ENCODE data around the gene C5AR2. TPM values are rescaled to one million over a fixed set of nuclear protein-coding genes. Genes with fewer than 3 reads are reported as not detected.
"Not testable (repeated sequence)": the region's sequence is repeated elsewhere in the genome, so short reads cannot be mapped to it uniquely, and the experiment has no call there.

Gene C5AR2
- total RNA-seq, 1 experiment from 2014 or later: not detected

DNA sequence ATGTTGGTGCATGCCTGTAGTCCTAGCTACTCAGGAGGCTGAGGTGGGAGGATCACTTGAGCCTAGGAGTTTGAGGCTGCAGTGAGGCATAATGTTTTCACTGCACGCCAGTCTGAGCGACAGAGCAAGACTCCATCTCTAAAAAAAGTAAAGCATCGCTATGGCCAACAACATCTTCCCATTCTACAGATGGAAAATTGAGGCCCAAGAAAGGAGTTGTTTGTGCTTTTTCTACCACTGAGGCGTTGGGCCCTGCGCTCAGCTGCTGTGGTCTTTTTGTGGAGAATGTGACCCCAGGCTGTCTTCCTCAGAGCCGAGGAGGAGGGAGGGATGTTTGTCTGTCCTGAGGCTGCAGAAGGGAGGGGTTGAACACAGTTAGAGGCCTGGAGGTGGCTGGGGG, 485 bp upstream of the C5AR2 start:
- Histone ChIP-seq H4K20me1 (ENCODE audit: control insufficient read depth, insufficient read depth, insufficient read length) (no peaks in the 10 kb centered on the region), H2AK5ac (ENCODE audit: insufficient read length, low read length) (no peak overlapping the region), H2BK20ac (ENCODE audit: low read depth, low read length, poor library complexity, severe bottlenecking) (no peak overlapping the region), H2BK12ac (ENCODE audit: insufficient read length, low read depth, low read length) (no peak overlapping the region), H4K5ac (ENCODE audit: insufficient read length, low read depth, low read length) (no peak overlapping the region), H3K27ac (ENCODE audit: insufficient read length, low read depth, low read length) (no peak overlapping the region), H3K9ac (ENCODE audit: extremely low read depth, insufficient read length, low read length) (no peak overlapping the region), H3K56ac (ENCODE audit: insufficient read length, low read depth, low read length) (no peak overlapping the region), H2AFZ (ENCODE audit: low read length) (no peak overlapping the region), H2BK15ac (ENCODE audit: low read depth, low read length) (no peak overlapping the region), H3K4me2 (ENCODE audit: insufficient read depth, insufficient read length, low read length) (no peak overlapping the region), H3K79me1 (ENCODE audit: insufficient read depth, low read depth, low read length, poor library complexity, severe bottlenecking) (no peaks in the 10 kb centered on the region), H3K27me3 (ENCODE audit: insufficient read depth, low read length) (no peaks in the 10 kb centered on the region), H3K79me2 (ENCODE audit: insufficient read depth, low read length) (no peaks in the 10 kb centered on the region), H2BK120ac (ENCODE audit: low read depth, low read length, poor library complexity, severe bottlenecking) (no peak overlapping the region), H4K91ac (ENCODE audit: insufficient read length, low read depth, low read length) (no peak overlapping the region), H3T11ph (ENCODE audit: low read length) (no peak overlapping the region), H3K18ac (ENCODE audit: insufficient read length, low read depth, low read length) (no peak overlapping the region), H4K8ac (replicated peaks; ENCODE audit: insufficient read length, low read depth, low read length) (no peak overlapping the region), H3K23me2 (ENCODE audit: insufficient read length, low read depth, low read length, poor library complexity, severe bottlenecking) (no peaks in the 10 kb centered on the region), H2BK5ac (ENCODE audit: insufficient read length, low read length) (no peak overlapping the region), H3K23ac (ENCODE audit: insufficient read length, low read depth, low read length) (no peak overlapping the region), H3K4me1 (ENCODE audit: insufficient read depth, low read length) (no peaks in the 10 kb centered on the region), H3K14ac (ENCODE audit: insufficient read depth, low read length) (no peak overlapping the region), H3K4ac (ENCODE audit: low read depth, low read length) (no peak overlapping the region), H3K9me3 (ENCODE audit: control insufficient read depth, low read depth, low read length) (no peaks in the 10 kb centered on the region)
- no CpG with 5 or more reads among the region's 6 CpGs for WGBS (ENCODE audit: extremely low coverage, insufficient read length, low lambda C conversion rate)
- no peak overlapping the region for H3K27ac Mint-ChIP-seq
- no peak for DNase-seq
- no peaks in the 10 kb centered on the region for H3K36me3 Mint-ChIP-seq (ENCODE audit: insufficient read depth in 1 of 3, low read depth in 3 of 3)
- TF ChIP-seq, protein P1, sequence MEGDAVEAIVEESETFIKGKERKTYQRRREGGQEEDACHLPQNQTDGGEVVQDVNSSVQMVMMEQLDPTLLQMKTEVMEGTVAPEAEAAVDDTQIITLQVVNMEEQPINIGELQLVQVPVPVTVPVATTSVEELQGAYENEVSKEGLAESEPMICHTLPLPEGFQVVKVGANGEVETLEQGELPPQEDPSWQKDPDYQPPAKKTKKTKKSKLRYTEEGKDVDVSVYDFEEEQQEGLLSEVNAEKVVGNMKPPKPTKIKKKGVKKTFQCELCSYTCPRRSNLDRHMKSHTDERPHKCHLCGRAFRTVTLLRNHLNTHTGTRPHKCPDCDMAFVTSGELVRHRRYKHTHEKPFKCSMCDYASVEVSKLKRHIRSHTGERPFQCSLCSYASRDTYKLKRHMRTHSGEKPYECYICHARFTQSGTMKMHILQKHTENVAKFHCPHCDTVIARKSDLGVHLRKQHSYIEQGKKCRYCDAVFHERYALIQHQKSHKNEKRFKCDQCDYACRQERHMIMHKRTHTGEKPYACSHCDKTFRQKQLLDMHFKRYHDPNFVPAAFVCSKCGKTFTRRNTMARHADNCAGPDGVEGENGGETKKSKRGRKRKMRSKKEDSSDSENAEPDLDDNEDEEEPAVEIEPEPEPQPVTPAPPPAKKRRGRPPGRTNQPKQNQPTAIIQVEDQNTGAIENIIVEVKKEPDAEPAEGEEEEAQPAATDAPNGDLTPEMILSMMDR (conservative IDR thresholded peaks at IDR 0.05): no peak
- H3K27me3 Mint-ChIP-seq (ENCODE audit: low read depth): peaks cover 2% of the 10 kb centered on the region; the same call in 1 of the 2 replicates
- no peak overlapping the region; a peak in 1 of 5 replicates for H3K4me3 Mint-ChIP-seq
- H3K4me1 Mint-ChIP-seq: peaks cover 3 to 4% of the 10 kb centered on the region in 2 experiments; a peak in 3 of 4 replicates
- H3K9me3 Mint-ChIP-seq: no peaks in the 10 kb centered on the region

DNA sequence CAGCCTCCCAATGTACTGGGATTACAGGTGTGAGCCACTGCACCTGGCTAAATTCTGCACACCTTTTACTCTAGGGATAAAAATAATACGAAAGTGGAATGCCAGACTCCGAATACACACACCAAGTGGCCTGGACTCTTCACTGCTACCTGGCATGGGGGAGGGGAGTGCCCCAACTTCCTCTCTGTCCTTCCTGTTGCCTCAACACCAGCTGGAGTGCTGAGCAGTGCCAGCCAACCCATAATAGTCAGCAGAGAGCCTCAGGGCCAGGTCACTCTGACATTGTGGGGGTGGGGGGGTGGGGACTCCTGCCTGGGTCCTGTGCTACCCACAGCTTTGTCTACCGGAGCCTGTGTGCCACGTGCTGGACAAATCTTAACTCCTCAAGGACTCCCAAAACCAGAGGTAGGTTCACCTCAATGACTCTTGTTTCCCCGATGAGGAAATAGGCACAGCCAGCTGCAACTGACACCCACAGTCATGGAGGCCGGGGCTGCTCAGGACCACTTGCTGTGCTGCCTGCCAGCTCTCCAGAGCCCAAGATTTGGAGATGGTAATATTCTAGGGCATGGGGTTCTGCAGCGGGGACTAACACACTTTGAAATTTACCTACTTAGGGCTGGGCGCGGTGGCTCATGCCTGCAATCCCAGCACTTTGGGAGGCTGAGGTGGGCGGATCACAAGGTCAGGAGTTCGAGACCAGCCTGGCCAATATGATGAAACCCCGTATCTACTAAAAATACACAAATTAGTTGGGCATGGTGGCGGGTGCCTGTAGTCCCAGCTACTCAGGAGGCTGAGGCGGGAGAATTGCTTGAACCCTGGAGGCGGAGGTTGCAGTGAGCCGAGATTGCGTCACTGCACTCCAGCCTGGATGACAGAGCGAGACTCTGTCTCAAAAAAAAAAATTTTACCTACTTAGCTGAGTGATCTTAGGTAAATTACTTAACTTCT, 5.1 kb downstream of the C5AR2 start:
- not testable (repeated sequence) for H4K8ac ChIP-seq (replicated peaks; ENCODE audit: insufficient read length, low read depth, low read length); H3T11ph ChIP-seq (ENCODE audit: low read length)
- WGBS (ENCODE audit: extremely low coverage, insufficient read length, low lambda C conversion rate): no CpG with 5 or more reads among the region's 18 CpGs

More for the DNA sequence above, 5.1 kb downstream of the C5AR2 start:
- H3K27ac ChIP-seq (ENCODE audit: insufficient read length, low read depth, low read length); H3K23me2 ChIP-seq (ENCODE audit: insufficient read length, low read depth, low read length, poor library complexity, severe bottlenecking); H3K79me1 ChIP-seq (ENCODE audit: insufficient read depth, low read depth, low read length, poor library complexity, severe bottlenecking); H3K9ac ChIP-seq (ENCODE audit: extremely low read depth, insufficient read length, low read length); H2BK5ac ChIP-seq (ENCODE audit: insufficient read length, low read length); H2BK120ac ChIP-seq (ENCODE audit: low read depth, low read length, poor library complexity, severe bottlenecking); H4K91ac ChIP-seq (ENCODE audit: insufficient read length, low read depth, low read length); H3K4me1 Mint-ChIP-seq; H3K9me3 Mint-ChIP-seq; H3K79me2 ChIP-seq (ENCODE audit: insufficient read depth, low read length); H4K5ac ChIP-seq (ENCODE audit: insufficient read length, low read depth, low read length); H3K27me3 ChIP-seq (ENCODE audit: insufficient read depth, low read length); H3K18ac ChIP-seq (ENCODE audit: insufficient read length, low read depth, low read length); H3K36me3 Mint-ChIP-seq (ENCODE audit: insufficient read depth in 1 of 3, low read depth in 3 of 3); H3K27ac Mint-ChIP-seq; H3K4me2 ChIP-seq (ENCODE audit: insufficient read depth, insufficient read length, low read length); H3K4me3 Mint-ChIP-seq; H3K14ac ChIP-seq (ENCODE audit: insufficient read depth, low read length); DNase-seq; H2AFZ ChIP-seq (ENCODE audit: low read length); H2BK20ac ChIP-seq (ENCODE audit: low read depth, low read length, poor library complexity, severe bottlenecking); H4K20me1 ChIP-seq (ENCODE audit: control insufficient read depth, insufficient read depth, insufficient read length); H3K23ac ChIP-seq (ENCODE audit: insufficient read length, low read depth, low read length); H3K4ac ChIP-seq (ENCODE audit: low read depth, low read length); H2BK15ac ChIP-seq (ENCODE audit: low read depth, low read length); H2BK12ac ChIP-seq (ENCODE audit: insufficient read length, low read depth, low read length); H3K4me1 ChIP-seq (ENCODE audit: insufficient read depth, low read length); H3K9me3 ChIP-seq (ENCODE audit: control insufficient read depth, low read depth, low read length); H3K56ac ChIP-seq (ENCODE audit: insufficient read length, low read depth, low read length); H3K27me3 Mint-ChIP-seq (ENCODE audit: low read depth); H2AK5ac ChIP-seq (ENCODE audit: insufficient read length, low read length): not testable (repeated sequence)

All from H9 (cell line).